OCI-LY7 (cell line): ENCODE data around the gene DNMT3A.

Experiments
- EZH2phosphoT487 ChIP-seq: fragments of 200-600 bp; sonication (generic); IDR thresholded peaks from 2 replicates; pipeline ENCODE4 v1.6.1; 2018; ENCODE audit warnings: low read depth, borderline replicate concordance, mild to moderate bottlenecking, mixed run types, antibody characterized with exemption, low read length, moderate library complexity, mixed read lengths
- TF ChIP-seq, protein P1 (sequence below): fragments of 200-600 bp; sonication (generic); conservative IDR thresholded peaks from 2 replicates; pipeline ENCODE4 v1.5.1; 2014; ENCODE audit warnings: mild to moderate bottlenecking, antibody characterized with exemption, low read length, moderate library complexity, mixed read lengths

DNA sequence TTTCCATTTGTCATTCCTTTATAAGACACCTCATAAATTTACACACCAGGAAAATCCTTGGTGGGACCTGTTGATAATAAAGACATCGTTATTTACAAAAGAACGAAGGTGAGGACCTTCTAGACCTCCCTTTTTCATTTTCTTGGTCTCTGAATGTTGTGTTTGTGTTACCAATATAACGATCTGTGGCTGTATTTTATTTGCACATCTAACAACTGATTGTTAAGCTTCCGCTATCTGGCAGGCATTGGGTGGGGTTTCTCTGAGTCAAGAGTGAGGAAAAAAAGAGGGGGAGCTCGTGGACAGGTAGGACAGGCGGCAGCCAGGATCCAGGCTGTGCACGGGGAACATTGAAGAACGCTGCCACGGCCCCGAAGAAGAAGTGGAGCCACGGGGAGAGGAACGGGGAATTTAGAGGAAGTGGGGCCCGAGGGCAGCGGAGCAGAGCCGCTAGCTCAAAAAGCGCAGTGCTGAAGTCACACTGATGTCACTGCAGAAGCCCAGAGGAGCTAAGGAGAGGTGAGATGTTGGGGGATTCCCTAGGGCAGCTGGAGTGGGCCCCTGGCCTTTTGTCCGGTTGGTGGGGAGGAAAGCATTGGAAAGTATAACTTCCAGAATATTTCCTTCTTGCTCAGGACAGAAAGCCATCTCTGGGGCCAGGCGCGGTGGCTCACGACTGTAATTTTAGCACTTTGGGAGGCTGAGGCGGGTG lies 20.9 kb upstream of the DNMT3A start:
- TF ChIP-seq, protein P1, sequence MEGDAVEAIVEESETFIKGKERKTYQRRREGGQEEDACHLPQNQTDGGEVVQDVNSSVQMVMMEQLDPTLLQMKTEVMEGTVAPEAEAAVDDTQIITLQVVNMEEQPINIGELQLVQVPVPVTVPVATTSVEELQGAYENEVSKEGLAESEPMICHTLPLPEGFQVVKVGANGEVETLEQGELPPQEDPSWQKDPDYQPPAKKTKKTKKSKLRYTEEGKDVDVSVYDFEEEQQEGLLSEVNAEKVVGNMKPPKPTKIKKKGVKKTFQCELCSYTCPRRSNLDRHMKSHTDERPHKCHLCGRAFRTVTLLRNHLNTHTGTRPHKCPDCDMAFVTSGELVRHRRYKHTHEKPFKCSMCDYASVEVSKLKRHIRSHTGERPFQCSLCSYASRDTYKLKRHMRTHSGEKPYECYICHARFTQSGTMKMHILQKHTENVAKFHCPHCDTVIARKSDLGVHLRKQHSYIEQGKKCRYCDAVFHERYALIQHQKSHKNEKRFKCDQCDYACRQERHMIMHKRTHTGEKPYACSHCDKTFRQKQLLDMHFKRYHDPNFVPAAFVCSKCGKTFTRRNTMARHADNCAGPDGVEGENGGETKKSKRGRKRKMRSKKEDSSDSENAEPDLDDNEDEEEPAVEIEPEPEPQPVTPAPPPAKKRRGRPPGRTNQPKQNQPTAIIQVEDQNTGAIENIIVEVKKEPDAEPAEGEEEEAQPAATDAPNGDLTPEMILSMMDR = no peak
- TF ChIP-seq EZH2phosphoT487 = no peak
